ENCODE measurements around the gene SH2B3. TPM values are rescaled to one million over a fixed set of nuclear protein-coding genes. Genes with fewer than 3 reads are reported as not detected.

SH2B3 gene
- total and polyA plus RNA-seq, 9 of the 15 experiments (the other 6 are each of a cell fraction or from before 2014, with no cell fraction given): 10.8 to 75.3 (median 37.4) TPM

DNA sequence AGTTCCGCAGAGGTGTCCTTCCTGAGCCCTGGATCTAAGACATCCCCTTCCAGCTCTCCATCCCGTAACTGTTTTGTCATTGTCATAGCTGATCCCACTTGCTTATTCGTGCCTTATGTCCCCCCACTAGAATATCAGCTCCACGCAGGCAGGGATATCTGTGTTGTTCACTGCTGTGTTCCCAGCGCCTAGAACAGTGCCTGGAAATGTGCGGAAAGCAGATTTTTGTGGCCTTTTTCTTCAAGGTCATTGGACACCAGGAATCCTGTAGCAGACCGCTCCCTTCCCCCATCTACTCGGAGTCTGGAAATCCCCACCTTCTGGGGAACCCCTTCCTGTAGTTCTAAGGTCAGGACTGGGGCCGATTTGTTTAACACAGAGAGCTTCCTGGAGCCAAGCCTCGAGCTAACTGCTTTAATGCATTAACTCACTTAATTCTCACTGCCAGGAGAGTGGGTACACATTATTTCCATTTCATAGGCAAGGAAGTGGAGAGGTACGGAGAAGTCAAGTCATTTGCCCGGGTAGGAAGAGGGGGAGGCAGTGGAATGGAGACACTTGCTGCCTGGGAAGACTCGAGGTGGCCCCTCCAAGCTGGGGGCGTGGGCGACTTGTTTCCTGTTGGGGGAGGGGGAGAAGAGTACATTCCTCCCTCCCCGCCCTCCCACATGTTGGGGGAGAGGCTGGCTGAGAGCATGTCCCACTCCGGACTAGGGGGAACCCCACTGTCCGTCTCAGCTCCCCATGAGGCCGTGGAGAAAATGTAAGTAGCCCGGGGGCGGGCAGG, 1.2 kb upstream of the SH2B3 start (continued):
- TF ChIP-seq ZBTB26 (CRISPR knock-in tag; IDR thresholded peaks at IDR 0.05) (no peak), ZNF79 (CRISPR knock-in tag; IDR thresholded peaks at IDR 0.05; ENCODE audit: low read depth) (no peak), ZNF217 (CRISPR knock-in tag; IDR thresholded peaks at IDR 0.05) (no peak), TAF1 (IDR thresholded peaks at IDR 0.05; ENCODE audit: control insufficient read depth, extremely low read depth, insufficient read depth, low read length, severe bottlenecking) (peak; percentile 51), ATF6 (CRISPR knock-in tag; IDR thresholded peaks at IDR 0.05) (no peak), ARNT (IDR thresholded peaks at IDR 0.05) (peak in 1 of 2 experiments; percentile 81; a peak in 2 of 4 replicates), ETV5 (CRISPR knock-in tag; IDR thresholded peaks at IDR 0.05; ENCODE audit: low read depth) (peak; percentile 96), ZNF354B (CRISPR knock-in tag; IDR thresholded peaks at IDR 0.05) (no peak), SAP30 (IDR thresholded peaks at IDR 0.05; ENCODE audit: borderline replicate concordance, insufficient read depth, low read depth, low read length, poor library complexity, severe bottlenecking) (no peak), CBFA2T3 (IDR thresholded peaks at IDR 0.05) (peak; percentile 33; the same call in 1 of the 2 replicates)
- TF ChIP-seq, protein P1, sequence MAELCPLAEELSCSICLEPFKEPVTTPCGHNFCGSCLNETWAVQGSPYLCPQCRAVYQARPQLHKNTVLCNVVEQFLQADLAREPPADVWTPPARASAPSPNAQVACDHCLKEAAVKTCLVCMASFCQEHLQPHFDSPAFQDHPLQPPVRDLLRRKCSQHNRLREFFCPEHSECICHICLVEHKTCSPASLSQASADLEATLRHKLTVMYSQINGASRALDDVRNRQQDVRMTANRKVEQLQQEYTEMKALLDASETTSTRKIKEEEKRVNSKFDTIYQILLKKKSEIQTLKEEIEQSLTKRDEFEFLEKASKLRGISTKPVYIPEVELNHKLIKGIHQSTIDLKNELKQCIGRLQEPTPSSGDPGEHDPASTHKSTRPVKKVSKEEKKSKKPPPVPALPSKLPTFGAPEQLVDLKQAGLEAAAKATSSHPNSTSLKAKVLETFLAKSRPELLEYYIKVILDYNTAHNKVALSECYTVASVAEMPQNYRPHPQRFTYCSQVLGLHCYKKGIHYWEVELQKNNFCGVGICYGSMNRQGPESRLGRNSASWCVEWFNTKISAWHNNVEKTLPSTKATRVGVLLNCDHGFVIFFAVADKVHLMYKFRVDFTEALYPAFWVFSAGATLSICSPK (IDR thresholded peaks at IDR 0.05; ENCODE audit: borderline replicate concordance): 0 out of 2 replicates have a peak, but pooled peaks have one; percentile 20
- TF ChIP-seq, protein P2, sequence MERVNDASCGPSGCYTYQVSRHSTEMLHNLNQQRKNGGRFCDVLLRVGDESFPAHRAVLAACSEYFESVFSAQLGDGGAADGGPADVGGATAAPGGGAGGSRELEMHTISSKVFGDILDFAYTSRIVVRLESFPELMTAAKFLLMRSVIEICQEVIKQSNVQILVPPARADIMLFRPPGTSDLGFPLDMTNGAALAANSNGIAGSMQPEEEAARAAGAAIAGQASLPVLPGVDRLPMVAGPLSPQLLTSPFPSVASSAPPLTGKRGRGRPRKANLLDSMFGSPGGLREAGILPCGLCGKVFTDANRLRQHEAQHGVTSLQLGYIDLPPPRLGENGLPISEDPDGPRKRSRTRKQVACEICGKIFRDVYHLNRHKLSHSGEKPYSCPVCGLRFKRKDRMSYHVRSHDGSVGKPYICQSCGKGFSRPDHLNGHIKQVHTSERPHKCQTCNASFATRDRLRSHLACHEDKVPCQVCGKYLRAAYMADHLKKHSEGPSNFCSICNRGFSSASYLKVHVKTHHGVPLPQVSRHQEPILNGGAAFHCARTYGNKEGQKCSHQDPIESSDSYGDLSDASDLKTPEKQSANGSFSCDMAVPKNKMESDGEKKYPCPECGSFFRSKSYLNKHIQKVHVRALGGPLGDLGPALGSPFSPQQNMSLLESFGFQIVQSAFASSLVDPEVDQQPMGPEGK (CRISPR knock-in tag; IDR thresholded peaks at IDR 0.05; ENCODE audit: borderline replicate concordance): 0 out of 2 replicates have a peak, but pooled peaks have one; percentile 63
- TF ChIP-seq, protein P3, sequence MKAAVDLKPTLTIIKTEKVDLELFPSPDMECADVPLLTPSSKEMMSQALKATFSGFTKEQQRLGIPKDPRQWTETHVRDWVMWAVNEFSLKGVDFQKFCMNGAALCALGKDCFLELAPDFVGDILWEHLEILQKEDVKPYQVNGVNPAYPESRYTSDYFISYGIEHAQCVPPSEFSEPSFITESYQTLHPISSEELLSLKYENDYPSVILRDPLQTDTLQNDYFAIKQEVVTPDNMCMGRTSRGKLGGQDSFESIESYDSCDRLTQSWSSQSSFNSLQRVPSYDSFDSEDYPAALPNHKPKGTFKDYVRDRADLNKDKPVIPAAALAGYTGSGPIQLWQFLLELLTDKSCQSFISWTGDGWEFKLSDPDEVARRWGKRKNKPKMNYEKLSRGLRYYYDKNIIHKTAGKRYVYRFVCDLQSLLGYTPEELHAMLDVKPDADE (conservative IDR thresholded peaks at IDR 0.05; ENCODE audit: control insufficient read depth, low read depth, low read length): peak; percentile 77; the same call in 1 of the 2 replicates
- TF ChIP-seq, protein P4, sequence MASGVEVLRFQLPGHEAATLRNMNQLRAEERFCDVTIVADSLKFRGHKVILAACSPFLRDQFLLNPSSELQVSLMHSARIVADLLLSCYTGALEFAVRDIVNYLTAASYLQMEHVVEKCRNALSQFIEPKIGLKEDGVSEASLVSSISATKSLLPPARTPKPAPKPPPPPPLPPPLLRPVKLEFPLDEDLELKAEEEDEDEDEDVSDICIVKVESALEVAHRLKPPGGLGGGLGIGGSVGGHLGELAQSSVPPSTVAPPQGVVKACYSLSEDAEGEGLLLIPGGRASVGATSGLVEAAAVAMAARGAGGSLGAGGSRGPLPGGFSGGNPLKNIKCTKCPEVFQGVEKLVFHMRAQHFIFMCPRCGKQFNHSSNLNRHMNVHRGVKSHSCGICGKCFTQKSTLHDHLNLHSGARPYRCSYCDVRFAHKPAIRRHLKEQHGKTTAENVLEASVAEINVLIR (CRISPR knock-in tag; IDR thresholded peaks at IDR 0.05): 0 out of 2 replicates have a peak, but pooled peaks have one; percentile 37
